ENCODE data around the gene ADAMTS3. TPM values are rescaled to one million over a fixed set of nuclear protein-coding genes. Genes with fewer than 3 reads are reported as not detected.

ADAMTS3 gene
- total RNA-seq, 1 experiment from 2014 or later = 4.4 TPM

GRCh38 chr4:72422416-72422815 is 146.6 kb downstream of the ADAMTS3 start:
- Mint-ChIP-seq H3K4me1 (no peaks in the 10 kb centered on the region), H3K4me3 (no peak overlapping the region), H3K27ac (no peak overlapping the region), H3K27me3 (ENCODE audit: low read depth) (no peaks in the 10 kb centered on the region), H3K36me3 (no peaks in the 10 kb centered on the region), H3K9me3 (no peaks in the 10 kb centered on the region)
- ATAC-seq (no peak), DNase-seq (ENCODE audit: low spot score) (no peak)
- ChIA-PET POLR2A (no interaction called here), CTCF (no interaction called here)
- TF ChIP-seq AR (CRISPR knock-in tag; IDR thresholded peaks at IDR 0.05) (no peak), ATF6 (CRISPR knock-in tag; IDR thresholded peaks at IDR 0.05) (no peak), NR1H2 (CRISPR knock-in tag; IDR thresholded peaks at IDR 0.05) (no peak), AFF4 (CRISPR knock-in tag; IDR thresholded peaks at IDR 0.05; ENCODE audit: borderline replicate concordance) (no peak), ZNF281 (CRISPR knock-in tag; IDR thresholded peaks at IDR 0.05) (no peak), ZBTB21 (CRISPR knock-in tag; IDR thresholded peaks at IDR 0.05; ENCODE audit: borderline replicate concordance) (no peak), JAZF1 (CRISPR knock-in tag; IDR thresholded peaks at IDR 0.05) (no peak), FOXP1 (CRISPR knock-in tag; IDR thresholded peaks at IDR 0.05; ENCODE audit: borderline replicate concordance) (no peak), GTF2I (CRISPR knock-in tag; conservative IDR thresholded peaks at IDR 0.05) (no peak), IRF1 (CRISPR knock-in tag; IDR thresholded peaks at IDR 0.05) (no peak), ETV6 (CRISPR knock-in tag; IDR thresholded peaks at IDR 0.05) (no peak), E2F1 (CRISPR knock-in tag; IDR thresholded peaks at IDR 0.05) (no peak), SOX15 (CRISPR knock-in tag; IDR thresholded peaks at IDR 0.05) (no peak), NFYB (CRISPR knock-in tag; conservative IDR thresholded peaks at IDR 0.05; ENCODE audit: low read depth) (no peak), IRF2 (CRISPR knock-in tag; IDR thresholded peaks at IDR 0.05; ENCODE audit: borderline replicate concordance, low read depth) (no peak)
